Peyer's patch (tissue), 4 donors: ENCODE measurements around the gene POLR2J2. TPM values are rescaled to one million over a fixed set of nuclear protein-coding genes. Genes with fewer than 3 reads are reported as not detected.
"Not testable (repeated sequence)": the region's sequence is repeated elsewhere in the genome, so short reads cannot be mapped to it uniquely, and the experiment has no call there.

Experiments
- DNase-seq, 3 donors: peaks; one replicate each; pipeline ENCODE4 v3.0.0-alpha.2; 2017 to 2019
- H3K27ac ChIP-seq, 4 donors: fragments of 200-600 bp; sonication (generic); one replicate each; pipeline ENCODE4 v1.5.1; 2016 to 2019
- H3K27me3 ChIP-seq, 2 donors: fragments of 200-600 bp; sonication (generic); one replicate each; pipeline ENCODE4 v1.5.1; 2019
- H3K36me3 ChIP-seq, 3 donors: fragments of 200-600 bp; sonication (generic); one replicate each; pipeline ENCODE4 v1.5.1; 2016 to 2019
- H3K4me1 ChIP-seq, 4 donors: fragments of 200-600 bp; sonication (generic); one replicate each; pipeline ENCODE4 v1.5.1; 2016 to 2019
- H3K4me3 ChIP-seq, 4 donors: fragments of 200-600 bp; sonication (generic); 1 replicate in 3 of 4; 2 replicates in 1 of 4; pipeline ENCODE4 v1.5.1; 2016 to 2019; ENCODE audit warnings: mild to moderate bottlenecking in 1 of 4
- H3K9me3 ChIP-seq, 4 donors: fragments of 200-600 bp; sonication (generic); one replicate each; pipeline ENCODE4 v1.5.1; 2016 to 2019; ENCODE audit warnings: mild to moderate bottlenecking in 1 of 4
- total RNA-seq, 4 donors: library from RNA; depleted of rRNA; stranded (reverse); fragments of >200 nt; gene quantifications; one replicate each; pipeline ENCODE4 v1.1.0, GENCODE V29; 2016

POLR2J2 gene
- total RNA-seq, 4 donors from 2014 or later = 2.6 to 27.4 (median 5.3) TPM

- H3K27ac ChIP-seq, H3K4me1 ChIP-seq, H3K4me3 ChIP-seq, H3K36me3 ChIP-seq, H3K9me3 ChIP-seq, H3K27me3 ChIP-seq, DNase-seq: not testable (repeated sequence)
Observed at GRCh38 chr7:102688299-102689036, 17.0 kb upstream of the POLR2J2 start.

- not testable (repeated sequence) for H3K4me1 ChIP-seq, H3K27me3 ChIP-seq, H3K9me3 ChIP-seq, H3K36me3 ChIP-seq, H3K27ac ChIP-seq, DNase-seq, H3K4me3 ChIP-seq
Observed at GRCh38 chr7:102682560-102682959, 11.1 kb upstream of the POLR2J2 start.

GRCh38 chr7:102680780-102681179 lies 9.3 kb upstream of the POLR2J2 start:
- H3K4me3 ChIP-seq, H3K36me3 ChIP-seq, H3K4me1 ChIP-seq, H3K9me3 ChIP-seq, DNase-seq, H3K27ac ChIP-seq, H3K27me3 ChIP-seq: not testable (repeated sequence)

- not testable (repeated sequence) for H3K9me3 ChIP-seq, DNase-seq, H3K27me3 ChIP-seq, H3K4me1 ChIP-seq, H3K36me3 ChIP-seq, H3K27ac ChIP-seq, H3K4me3 ChIP-seq
Observed at GRCh38 chr7:102675545-102675944, 4.1 kb upstream of the POLR2J2 start.

GRCh38 chr7:102673447-102674067 lies 2.1 kb upstream of the POLR2J2 start:
- not testable (repeated sequence) for H3K27me3 ChIP-seq, H3K9me3 ChIP-seq, H3K36me3 ChIP-seq, H3K4me3 ChIP-seq, DNase-seq, H3K4me1 ChIP-seq, H3K27ac ChIP-seq

- DNase-seq, H3K4me1 ChIP-seq, H3K9me3 ChIP-seq, H3K27me3 ChIP-seq, H3K36me3 ChIP-seq: not testable (repeated sequence)
- Histone ChIP-seq H3K4me3 (peak overlapping the region in 1 of 4 donors; percentile 50), H3K27ac (peak overlapping the region in 1 of 4 donors; percentile 57)
Observed at GRCh38 chr7:102671956-102672307, 469 bp upstream of the POLR2J2 start.

- not testable (repeated sequence) for H3K4me3 ChIP-seq, H3K27me3 ChIP-seq, H3K9me3 ChIP-seq, H3K27ac ChIP-seq, H3K36me3 ChIP-seq, DNase-seq, H3K4me1 ChIP-seq
Observed at GRCh38 chr7:102667523-102667922, 3.9 kb downstream of the POLR2J2 start.

GRCh38 chr7:102666850-102667249 lies 4.6 kb downstream of the POLR2J2 start:
- not testable (repeated sequence) for H3K9me3 ChIP-seq, H3K27me3 ChIP-seq, H3K4me3 ChIP-seq, H3K4me1 ChIP-seq, DNase-seq, H3K27ac ChIP-seq, H3K36me3 ChIP-seq

GRCh38 chr7:102664765-102665164 lies 6.7 kb downstream of the POLR2J2 start:
- H3K27ac ChIP-seq, H3K36me3 ChIP-seq, H3K4me3 ChIP-seq, DNase-seq, H3K4me1 ChIP-seq, H3K27me3 ChIP-seq, H3K9me3 ChIP-seq: not testable (repeated sequence)

GRCh38 chr7:102649924-102650323 lies 21.5 kb downstream of the POLR2J2 start, which contains the start of gene SPDYE2B:
Gene SPDYE2B, plus strand, starts transcription at chr7:102650319. Its CDS starts 2,030 bp downstream, at chr7:102652349.
- H3K36me3 ChIP-seq, H3K4me3 ChIP-seq, H3K9me3 ChIP-seq, H3K27ac ChIP-seq, H3K27me3 ChIP-seq, H3K4me1 ChIP-seq, DNase-seq: not testable (repeated sequence)

- H3K27me3 ChIP-seq, H3K36me3 ChIP-seq, DNase-seq, H3K9me3 ChIP-seq, H3K4me3 ChIP-seq, H3K27ac ChIP-seq, H3K4me1 ChIP-seq: not testable (repeated sequence)
Observed at GRCh38 chr7:102647813-102648212, 23.6 kb downstream of the POLR2J2 start.

GRCh38 chr7:102643404-102643803 lies 28.1 kb downstream of the POLR2J2 start:
- H3K27ac ChIP-seq, H3K9me3 ChIP-seq, H3K4me1 ChIP-seq, H3K27me3 ChIP-seq, H3K4me3 ChIP-seq, H3K36me3 ChIP-seq, DNase-seq: not testable (repeated sequence)

- H3K4me1 ChIP-seq, H3K9me3 ChIP-seq, DNase-seq, H3K36me3 ChIP-seq, H3K27ac ChIP-seq, H3K27me3 ChIP-seq, H3K4me3 ChIP-seq: not testable (repeated sequence)
Observed at GRCh38 chr7:102642691-102643090, 28.8 kb downstream of the POLR2J2 start, which contains the start of gene UPK3BL1. Gene UPK3BL1, minus strand, starts transcription at chr7:102642791. Its CDS starts 50 bp downstream, at chr7:102642741.

- H3K27ac ChIP-seq, H3K27me3 ChIP-seq, H3K4me3 ChIP-seq, H3K36me3 ChIP-seq, H3K9me3 ChIP-seq, H3K4me1 ChIP-seq: not testable (repeated sequence)
- peak; percentile 12 to 30 (median 13) for DNase-seq
Observed at GRCh38 chr7:102638848-102639247, 32.6 kb downstream of the POLR2J2 start.

GRCh38 chr7:102636956-102637355 lies 34.5 kb downstream of the POLR2J2 start:
- not testable (repeated sequence) for H3K36me3 ChIP-seq, H3K4me3 ChIP-seq, H3K9me3 ChIP-seq, H3K27ac ChIP-seq, H3K27me3 ChIP-seq, H3K4me1 ChIP-seq
- DNase-seq = peak in 1 of 3 donors; percentile 17

- H3K9me3 ChIP-seq, H3K4me1 ChIP-seq, H3K27ac ChIP-seq, H3K27me3 ChIP-seq, H3K36me3 ChIP-seq, DNase-seq, H3K4me3 ChIP-seq: not testable (repeated sequence)
Observed at GRCh38 chr7:102635354-102635753, 36.1 kb downstream of the POLR2J2 start.
